Measurements from ENCODE around the gene HMCN1.

The HMCN1 gene

DNA sequence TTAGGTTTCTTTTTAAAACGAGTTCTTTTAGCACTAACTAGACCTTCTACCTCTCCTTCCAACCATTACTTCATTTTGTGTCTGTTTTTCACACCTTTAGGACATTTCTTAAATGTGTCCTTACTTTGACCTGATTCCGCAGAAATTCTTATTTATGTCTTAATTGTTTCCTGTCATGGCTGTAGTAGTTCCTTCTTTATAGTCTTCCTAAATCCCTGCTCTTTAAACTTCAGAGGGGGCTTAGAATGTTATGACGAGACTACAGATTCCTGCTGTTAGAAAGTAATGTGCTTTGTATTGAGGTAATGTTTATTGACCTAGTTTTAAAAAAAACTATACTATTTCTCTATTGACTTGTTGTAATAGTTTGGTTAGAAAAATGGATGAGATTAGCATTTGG lies 70.4 kb downstream of the HMCN1 start:
- no peak for DNase-seq (ENCODE audit: low read depth)

DNA sequence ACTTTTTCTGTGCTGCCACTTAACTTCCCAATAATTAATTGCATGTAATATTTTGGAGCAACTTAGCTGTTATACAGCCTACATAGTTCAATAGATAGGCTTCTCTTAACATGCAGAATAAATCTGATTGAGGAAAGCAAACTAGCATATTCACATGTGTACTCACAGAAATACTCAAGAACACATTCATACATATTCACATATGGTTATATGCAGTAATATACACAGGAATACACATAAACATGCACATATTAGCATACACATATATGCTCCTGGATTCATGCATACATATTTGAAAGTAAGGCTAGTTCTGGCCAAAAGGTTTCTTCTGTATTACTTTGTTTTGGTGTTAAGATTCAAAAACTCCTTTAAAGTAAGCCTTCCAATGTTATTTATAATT lies 73.1 kb downstream of the HMCN1 start:
- no peak for DNase-seq (ENCODE audit: low read depth)

DNA sequence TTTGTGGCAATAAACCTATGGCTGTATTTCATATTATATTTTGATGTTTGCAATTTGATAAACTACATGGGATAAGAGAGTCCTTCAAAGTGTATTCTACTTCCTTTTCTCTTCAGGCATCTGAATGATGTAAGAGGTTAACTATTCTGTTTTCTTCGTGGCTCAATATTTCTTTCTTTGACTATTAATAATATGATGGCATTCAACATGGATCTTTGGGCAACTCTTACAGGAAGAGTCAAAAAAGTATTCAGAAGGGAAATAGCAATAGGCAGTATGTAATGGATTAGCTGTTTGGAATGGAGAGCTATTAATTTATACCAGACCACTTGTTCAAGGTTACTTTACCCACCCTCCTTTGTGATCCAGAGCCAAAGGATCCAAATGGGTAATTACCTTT lies 74.4 kb downstream of the HMCN1 start:
- no peak for DNase-seq (ENCODE audit: low read depth)

DNA sequence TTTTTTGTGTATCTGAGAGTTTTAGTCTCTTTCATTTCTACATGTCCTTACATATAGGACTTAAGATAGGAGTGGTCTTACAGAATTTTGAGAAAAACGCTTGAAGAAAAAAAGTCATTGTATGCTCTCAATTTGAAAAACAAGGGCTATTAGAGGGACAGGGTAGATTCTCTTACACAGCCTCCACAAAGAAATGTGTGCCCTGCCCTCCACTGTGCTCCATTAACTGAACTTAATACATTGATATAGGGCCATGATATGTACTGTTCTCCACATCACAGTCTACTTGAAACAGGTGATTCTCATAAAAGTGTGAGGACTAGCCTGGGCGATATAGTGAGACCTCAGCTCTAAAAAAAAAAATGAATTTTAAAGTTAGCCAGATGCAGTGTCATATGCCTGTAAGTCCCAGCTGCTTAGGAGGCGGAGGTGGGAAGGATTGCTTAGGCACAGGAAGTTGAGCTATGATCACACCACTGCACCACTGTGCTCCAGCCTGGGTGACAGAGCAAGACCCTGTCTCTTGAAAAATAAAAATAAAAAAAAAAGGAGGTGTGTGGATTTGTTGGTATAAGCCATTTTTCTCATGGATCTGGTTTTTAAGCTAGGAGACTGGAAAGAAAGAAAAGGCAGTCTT lies 77.0 kb downstream of the HMCN1 start:
- DNase-seq (ENCODE audit: low read depth), result no peak

DNA sequence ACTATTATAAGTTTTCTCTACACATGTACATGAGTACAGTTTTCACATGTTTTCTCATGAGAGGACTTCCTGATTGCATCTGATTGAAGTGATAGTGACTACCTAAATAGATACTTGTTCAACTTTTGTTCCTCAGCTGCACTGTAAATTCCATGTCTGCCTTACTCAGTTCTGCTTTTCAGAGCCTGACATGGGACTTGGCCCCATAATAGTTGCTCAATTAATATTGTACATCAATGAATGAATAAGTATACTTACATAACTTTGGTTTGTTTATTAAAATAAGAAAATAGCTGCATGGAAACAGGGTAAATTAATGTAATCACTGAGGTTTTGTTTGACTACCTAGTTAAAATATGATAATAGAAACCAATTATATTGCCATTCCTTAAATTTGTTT lies 78.7 kb downstream of the HMCN1 start:
- no peak for DNase-seq (ENCODE audit: low read depth)

DNA sequence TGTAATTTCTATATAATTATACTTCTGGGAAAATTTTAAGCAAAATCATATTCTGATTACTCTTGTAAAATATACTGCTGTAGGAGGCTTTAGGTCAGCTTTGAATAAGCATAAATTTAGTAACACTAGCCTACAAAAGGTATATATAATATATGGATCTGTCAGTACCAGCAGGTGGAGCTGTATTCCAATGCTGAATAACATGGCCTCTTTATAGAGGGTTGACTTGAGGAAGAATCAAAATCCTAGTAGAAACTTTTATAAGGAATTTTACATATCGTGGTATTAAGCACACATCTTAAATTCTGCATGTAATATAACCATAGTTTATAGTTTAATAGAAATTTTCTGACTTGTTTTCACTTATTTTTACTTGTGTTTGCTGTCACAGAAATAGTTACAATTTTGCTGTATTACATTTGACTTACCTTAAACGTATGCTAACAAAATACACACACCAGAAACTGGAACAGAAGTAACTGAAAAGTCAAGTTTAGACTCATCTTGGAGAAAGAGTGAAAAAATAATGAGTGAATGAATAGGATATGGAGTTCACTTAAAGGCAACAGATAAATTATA lies 79.3 kb downstream of the HMCN1 start:
- no peak for DNase-seq (ENCODE audit: low read depth)

DNA sequence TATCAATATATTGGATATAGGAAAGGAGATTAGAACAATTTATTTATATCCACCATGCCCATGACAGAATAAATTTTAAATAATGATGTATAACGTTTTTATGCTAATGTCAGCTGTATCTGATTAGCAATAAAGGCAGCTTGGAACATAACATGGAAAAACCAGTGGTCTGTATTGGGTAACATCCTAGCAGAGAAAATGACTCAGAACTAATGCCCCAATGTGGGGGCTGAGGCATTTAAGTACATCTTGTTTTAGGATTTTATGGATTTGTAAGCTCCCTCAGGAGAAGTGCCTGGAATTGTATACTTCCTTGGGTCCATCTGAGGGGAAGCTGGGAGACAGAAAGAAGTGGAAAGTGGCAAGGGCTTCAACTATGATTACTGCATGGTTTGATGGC lies 82.3 kb downstream of the HMCN1 start:
- DNase-seq (ENCODE audit: low read depth), result no peak

DNA sequence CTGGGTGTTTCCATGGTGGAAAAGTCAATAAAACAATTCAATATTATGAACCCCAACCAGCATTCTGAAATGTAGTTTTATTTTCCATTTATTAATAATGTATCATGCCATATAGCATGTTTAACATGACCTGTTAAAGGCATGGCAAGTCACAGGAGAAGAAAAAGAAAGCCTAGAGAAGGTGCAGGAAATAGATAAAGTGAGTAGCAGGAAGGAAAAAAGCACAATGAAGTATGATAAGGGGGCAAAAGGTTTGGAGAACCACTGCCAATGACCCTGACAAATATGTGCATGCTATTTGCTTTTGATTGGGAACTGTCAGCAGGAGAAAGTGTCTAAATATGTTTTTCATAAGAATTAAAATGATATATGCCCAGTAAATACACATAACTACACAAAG lies 85.6 kb downstream of the HMCN1 start:
- no peak for DNase-seq (ENCODE audit: low read depth)

DNA sequence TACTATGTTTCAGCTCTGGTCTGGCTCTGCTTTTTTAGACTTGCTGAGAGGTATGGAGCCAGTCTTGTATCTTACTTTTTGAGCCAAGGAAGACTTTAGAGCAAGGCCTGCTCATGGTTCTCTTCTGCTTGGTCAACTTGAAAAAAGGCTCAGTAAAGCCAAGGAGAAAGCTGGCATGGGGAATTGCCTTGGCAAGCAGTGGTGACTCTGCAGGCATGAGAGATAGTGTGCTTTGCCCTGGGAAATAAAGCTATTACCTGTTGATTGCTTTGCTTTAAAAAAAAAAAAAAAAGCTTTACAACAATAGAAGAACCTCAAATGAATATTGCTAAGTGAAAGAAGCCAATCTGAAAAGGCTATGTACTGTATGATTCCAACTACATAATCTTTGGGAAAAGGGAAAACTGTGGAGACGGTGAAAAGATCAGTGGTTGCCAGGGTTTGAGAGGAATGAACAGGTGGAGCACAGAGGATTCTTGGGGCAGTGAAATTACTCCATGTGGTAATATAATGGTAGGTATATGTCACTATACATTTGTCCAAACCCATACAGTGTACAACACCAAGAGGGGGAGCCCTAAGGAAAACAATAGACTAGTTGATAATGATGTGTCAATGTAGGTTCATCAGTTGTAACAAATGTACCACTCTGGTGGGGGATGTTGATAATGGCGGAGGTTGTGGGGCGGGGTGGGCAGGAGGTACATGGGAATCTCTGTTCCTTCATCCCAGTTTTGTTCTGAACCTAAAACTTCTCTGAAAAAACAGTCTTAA lies 87.6 kb downstream of the HMCN1 start:
- no peak for DNase-seq (ENCODE audit: low read depth)

DNA sequence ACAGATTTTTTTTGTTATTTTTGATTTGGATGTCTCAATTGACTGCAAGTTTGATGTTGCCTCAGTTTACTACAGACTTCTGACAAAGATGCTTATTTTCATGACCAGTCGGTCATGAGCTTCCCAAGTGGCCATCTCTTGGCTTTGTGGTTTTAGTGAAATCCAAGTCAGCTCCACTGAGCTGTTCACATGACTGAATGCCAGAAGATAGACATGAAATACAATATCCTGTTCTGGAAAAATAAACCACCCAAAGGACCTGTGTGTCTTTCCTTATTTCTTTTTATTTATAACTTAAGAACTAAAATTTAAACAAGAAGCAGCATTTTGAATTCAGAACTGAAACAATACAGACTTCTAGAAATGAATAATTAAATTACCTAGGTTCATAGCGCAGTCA lies 89.3 kb downstream of the HMCN1 start:
- no peak for DNase-seq (ENCODE audit: low read depth)

DNA sequence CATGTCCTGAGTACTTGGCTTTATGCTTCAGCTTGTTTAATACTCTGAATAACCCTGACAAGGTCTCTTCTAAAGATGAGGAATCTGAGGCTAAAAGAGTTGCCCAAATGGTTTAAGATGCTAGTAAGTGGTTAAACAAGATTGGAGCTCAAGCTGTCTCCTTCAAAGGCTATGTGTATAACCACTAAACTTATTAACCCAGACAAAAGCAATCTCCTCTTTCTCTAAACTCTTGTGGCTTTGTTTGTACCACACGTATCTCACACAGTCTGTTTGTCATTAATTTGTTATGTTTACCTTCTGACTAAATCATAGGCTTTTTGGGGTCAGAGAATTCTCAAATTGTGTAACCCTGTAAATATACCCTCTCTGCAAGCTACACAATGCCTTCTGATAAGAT lies 89.9 kb downstream of the HMCN1 start:
- DNase-seq (ENCODE audit: low read depth), result no peak

DNA sequence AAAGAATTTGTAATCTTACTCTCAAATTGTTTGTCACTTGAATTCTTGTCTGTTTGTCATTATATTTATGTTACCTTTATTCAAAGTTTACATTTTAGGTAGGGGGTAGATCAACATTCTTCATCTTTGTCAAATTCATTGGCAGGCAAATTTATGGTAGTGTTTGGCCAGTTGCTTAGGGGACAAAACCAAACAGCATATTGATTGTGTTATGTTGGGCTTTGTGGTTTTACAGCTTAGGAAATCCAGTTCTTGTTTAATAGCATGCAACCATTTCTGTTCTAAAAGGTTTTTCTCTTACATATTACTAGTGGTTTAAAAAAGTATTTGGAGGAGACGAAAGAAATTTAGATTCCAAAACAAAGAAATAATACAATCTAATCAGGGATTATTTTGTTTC lies 91.4 kb downstream of the HMCN1 start:
- DNase-seq (ENCODE audit: low read depth), result no peak

DNA sequence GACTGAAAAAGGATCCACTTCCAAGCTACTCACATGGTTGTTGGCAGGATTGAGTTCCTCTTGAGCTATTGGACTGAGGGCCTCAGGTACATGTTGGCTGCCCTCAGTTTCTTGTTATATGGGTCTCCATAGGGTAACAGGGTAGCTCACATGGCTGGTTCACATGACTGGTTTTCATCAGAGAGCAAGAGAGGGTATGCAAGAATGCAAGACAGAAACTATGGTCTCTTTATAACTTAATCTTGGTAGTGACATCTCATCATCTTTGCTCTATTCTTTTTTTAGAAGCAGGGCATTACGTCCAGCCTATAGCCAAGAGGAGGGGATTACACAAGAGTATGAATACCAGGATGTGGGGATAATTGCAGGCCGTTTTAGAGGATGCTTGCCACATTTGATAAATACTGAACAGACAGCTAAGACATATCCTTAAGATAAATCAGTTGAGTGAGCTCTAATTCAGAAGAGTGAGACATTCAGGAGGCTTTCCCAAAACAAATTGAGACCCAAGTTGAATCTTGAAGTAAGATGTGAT lies 100.2 kb downstream of the HMCN1 start:
- no peak for DNase-seq (ENCODE audit: low read depth)

DNA sequence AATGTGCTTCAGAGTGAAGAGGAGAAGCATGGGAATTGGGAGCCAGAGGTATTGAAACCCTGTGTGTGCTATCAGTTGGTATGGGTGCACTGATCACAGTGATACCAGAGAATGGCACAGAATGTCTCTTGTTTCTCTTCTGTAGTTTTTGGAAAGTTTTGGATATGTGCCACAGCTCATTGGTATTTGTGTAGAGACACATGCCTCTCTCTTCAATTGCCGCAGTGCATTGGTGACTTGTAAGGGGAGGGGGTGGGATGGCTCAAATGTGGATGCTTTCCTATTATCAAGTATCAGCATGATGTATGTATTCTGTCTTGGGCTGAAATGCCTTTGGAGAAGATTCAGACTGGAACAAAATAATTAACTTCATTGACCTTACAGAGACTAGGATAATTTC lies 101.0 kb downstream of the HMCN1 start:
- DNase-seq (ENCODE audit: low read depth), result no peak

DNA sequence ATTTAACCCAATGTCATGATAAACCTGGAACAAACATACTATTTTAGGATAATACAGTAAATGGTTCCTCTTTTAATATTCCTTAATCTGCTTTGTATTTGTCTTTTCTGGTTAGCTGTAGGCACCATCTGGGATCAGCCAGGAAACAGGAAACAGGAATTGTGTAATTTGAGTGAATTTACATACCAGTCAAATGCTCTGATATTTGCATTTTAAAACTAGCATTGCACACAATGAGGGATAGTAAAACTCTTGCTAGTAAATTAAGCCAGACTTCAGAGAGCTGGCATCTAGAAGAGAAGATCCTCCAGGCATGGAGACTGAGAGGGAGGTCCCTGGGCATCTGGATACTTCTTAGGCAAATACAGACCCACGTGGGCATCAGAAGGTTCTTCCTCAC lies 103.5 kb downstream of the HMCN1 start:
- DNase-seq (ENCODE audit: low read depth), result no peak

DNA sequence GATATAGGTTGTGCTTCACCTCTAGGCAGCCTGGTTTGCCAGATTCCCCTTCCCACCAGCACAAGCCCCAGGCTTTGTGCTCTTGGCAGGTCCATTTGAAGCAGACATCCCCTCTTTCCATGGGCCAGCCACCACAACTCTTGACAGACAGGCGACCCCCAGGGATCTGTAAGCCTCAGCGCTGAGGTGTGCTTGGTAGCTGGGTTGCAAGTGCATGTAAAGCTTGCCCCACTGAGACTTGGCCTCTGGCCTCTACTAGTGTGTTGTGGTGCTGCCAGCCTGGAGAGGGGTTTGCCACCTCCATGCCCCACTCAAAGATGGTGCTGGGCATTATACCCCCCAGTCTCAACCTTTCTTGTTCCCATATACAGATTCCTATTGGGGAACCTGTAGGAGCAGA lies 103.9 kb downstream of the HMCN1 start:
- no peak for DNase-seq (ENCODE audit: low read depth)

DNA sequence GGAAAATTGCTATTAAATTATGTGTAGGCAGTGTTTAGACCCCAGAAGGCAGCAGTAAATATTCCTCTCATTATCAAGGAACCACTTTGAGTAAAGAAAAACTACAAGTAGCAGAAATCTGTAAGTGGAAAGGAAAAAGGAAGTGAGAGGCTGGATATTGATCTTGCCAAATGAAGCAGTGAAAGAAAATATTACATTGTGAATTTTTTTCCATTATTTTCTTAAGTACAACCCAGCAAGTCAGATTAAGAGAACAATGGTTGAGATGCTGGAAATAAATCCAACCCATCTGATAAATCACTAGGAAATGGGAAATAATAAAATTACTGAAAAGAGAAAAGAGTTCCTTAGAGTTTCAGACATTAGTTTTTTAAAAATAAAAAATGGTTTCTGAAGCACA lies 106.7 kb downstream of the HMCN1 start:
- DNase-seq (ENCODE audit: low read depth), result no peak

DNA sequence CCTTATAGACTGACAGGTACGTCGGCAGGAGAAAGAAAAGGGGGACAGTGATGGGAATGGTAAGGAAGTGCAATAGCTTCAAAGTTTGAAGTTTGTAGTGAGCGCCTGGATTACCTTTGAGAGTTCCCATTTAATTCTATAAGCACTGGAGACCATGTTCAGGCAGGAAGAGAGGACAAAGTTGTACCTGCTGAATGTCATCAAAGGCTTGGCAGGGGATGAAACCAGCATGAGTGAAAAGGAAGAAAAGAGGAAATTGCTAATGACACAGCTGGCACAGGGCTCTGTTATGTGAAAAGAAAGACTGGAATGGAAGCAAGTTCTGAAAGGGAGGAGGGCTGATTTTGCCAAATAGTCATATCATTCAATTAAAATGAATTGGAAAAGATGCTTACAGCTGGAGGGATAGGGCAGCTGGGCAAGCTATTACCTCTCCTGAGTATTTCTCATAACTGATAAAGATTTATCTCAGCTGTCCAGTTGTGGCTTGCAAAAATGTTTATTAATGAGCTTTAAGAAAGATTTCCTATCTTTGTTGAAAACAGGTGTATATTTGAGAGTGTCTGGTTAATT lies 109.2 kb downstream of the HMCN1 start:
- DNase-seq (ENCODE audit: low read depth), result no peak

DNA sequence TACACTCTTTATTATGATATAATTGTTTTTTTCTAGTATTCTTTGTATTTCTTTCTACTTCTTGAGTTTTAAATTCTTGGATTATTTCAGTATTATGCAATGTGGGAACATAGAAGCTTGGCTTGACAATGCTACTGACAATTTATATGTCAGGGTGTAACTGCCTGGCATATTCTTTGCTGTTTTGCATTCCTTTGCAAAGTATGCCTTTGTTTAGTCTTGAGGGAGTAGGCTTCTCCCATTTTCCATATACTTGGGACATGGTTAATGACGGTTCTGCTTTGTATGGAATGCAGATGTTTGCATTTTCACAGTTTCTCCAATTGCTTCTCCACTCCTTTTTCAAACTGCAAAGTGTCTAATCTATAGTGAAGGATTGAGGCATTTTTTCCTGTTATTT lies 109.8 kb downstream of the HMCN1 start:
- no peak for DNase-seq (ENCODE audit: low read depth)

DNA sequence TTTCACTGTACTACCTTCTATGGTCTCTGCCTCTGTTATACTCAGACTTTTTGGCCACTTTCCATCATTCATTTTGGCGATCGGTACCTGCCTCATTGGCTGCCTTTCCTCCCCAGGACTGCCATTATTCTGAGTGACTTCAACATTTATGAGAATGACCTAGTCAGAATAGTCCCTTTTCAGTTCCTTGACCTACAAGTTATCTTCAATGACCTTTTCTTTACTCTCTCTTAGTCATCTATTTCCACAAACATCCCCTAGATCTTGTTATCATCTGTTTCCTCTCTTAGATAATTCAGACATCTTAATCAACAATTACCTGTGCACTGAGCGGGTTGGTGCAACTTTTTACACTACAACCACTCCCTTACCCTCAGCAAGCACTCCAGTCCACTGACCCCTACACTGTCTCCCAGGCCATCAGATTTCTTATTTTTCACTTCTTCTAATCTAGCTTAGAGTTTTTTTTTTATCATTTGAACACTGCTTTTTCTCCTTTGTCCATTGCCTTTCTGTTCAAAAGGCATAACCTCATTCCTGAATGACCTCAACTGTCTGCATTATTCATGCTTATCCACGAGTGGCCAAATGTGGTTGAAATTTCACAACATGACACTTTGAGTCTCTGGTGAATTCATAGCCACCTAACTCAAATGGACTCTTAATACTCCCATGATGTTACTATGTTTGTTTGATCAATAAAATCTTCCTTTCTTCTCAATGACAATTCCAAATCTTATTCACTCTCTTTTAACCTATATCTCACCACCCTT lies 112.7 kb downstream of the HMCN1 start:
- no peak for DNase-seq (ENCODE audit: low read depth)

DNA sequence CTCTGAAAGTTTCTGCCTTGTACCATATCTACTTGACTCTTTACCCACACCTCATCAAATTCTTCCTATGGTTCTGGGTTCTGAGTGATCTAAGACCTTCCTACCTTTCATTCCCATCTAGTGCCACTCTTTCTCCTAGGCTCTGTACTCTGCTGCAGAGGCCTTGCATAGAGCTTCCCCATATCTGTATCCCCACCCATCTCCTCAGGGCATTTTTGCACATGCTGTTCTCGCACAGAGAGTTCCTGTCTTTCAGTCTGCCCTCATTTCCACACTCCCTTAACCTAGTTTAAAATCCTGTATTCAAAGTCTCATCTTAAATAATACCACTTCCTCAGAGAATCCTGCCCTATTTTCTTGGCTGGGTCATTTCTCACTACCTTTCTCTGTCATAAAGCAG lies 114.8 kb downstream of the HMCN1 start:
- no peak for DNase-seq (ENCODE audit: low read depth)

DNA sequence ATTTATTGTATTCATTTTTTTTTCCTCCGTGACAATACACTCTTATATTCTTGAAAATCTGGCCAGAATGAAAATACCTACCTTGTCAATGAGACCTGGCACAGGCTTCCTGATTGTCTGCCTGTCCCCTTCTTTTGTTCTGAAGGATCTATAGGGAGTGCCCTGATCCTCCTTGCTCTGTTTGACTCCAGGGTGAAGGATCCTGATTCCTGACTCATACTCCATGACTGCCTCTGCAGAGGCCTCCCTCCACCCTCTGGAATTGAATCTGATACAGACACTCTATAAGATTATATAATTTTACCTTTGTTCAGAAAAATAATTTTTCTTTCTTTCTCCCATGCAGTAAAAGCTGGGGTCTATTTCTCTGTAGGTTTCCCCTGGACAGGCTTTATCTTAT lies 116.2 kb downstream of the HMCN1 start:
- no peak for DNase-seq (ENCODE audit: low read depth)
